HEK293 (cell line): ENCODE results near the gene PSMF1.

Experiments
- CTCF ChIA-PET: fragments of 350-600 bp; formaldehyde crosslinking; extraction: SDS; loops from one replicate; lab custom pipeline; 2021; ENCODE audit warnings: antibody characterized with exemption; lab: Yijun Ruan, JAX
- POLR2A ChIA-PET: fragments of 300-600 bp; formaldehyde crosslinking; extraction: SDS; loops from one replicate; lab custom pipeline; 2020; ENCODE audit warnings: antibody characterized with exemption, inconsistent platforms; lab: Yijun Ruan, JAX
- H3K27ac ChIP-seq: fragments of 200-500 bp; sonication (Bioruptor generic); 2 replicates; pipeline ENCODE4 v1.5.1; 2014; ENCODE audit warnings: low read depth, low read length, control low read depth, inconsistent platforms; ENCODE audit errors: extremely low read depth
- H3K36me3 ChIP-seq, 2 experiments: fragments of 200-500 bp in 1 of 2; sonication (Bioruptor generic) in 1 of 2; 1 replicate in 1 of 2; 2 replicates in 1 of 2; pipeline ENCODE4 v1.5.1; 2014 to 2017; ENCODE audit warnings: inconsistent platforms in 2 of 2, low read length in 2 of 2; ENCODE audit not compliant: control insufficient read depth in 2 of 2, insufficient read depth in 1 of 2
- H3K4me1 ChIP-seq: fragments of 200-500 bp; sonication (Bioruptor generic); 2 replicates; pipeline ENCODE4 v1.5.1; 2014; ENCODE audit warnings: mild to moderate bottlenecking, low read length, inconsistent platforms; ENCODE audit not compliant: control insufficient read depth, insufficient read depth
- H3K4me3 ChIP-seq: 2 replicates; pipeline ENCODE4 v1.5.1; 2011; ENCODE audit warnings: low read depth, mild to moderate bottlenecking, control low read depth, low read length, moderate library complexity
- H3K9me3 ChIP-seq: fragments of 200-500 bp; sonication (Bioruptor generic); 2 replicates; pipeline ENCODE4 v1.5.1; 2014; ENCODE audit warnings: low read depth, low read length, inconsistent platforms; ENCODE audit not compliant: control insufficient read depth, insufficient read depth
- BCL11B ChIP-seq: fragments of 450-650 bp; formaldehyde crosslinking; IDR thresholded peaks from 2 replicates; pipeline ENCODE4 v1.5.1; 2016; ENCODE audit warnings: low read depth, missing biosample characterization, missing genetic modification characterization
- HOXC10 ChIP-seq: sonication (generic); formaldehyde crosslinking; IDR thresholded peaks from 2 replicates; pipeline ENCODE4 v1.8.1; 2023; ENCODE audit warnings: mild to moderate bottlenecking, missing genetic modification reagents
- KLF8 ChIP-seq: fragments of 450-650 bp; formaldehyde crosslinking; IDR thresholded peaks from 2 replicates; pipeline ENCODE4 v1.5.1; 2016; ENCODE audit warnings: missing biosample characterization, missing genetic modification characterization
- SETDB1 ChIP-seq: IDR thresholded peaks from one replicate; pipeline ENCODE4 v1.6.1; 2017; ENCODE audit warnings: mild to moderate bottlenecking, low read length, moderate library complexity, mixed read lengths; ENCODE audit not compliant: insufficient read length
- SP3 ChIP-seq: fragments of 450-650 bp; formaldehyde crosslinking; IDR thresholded peaks from 2 replicates; pipeline ENCODE4 v1.5.1; 2016; ENCODE audit warnings: missing biosample characterization, missing genetic modification characterization
- TRIM28 ChIP-seq: IDR thresholded peaks from 2 replicates; pipeline ENCODE4 v1.6.1; 2011; ENCODE audit warnings: low read length, control low read depth, borderline replicate concordance
- ZFHX2 ChIP-seq: fragments of 450-650 bp; formaldehyde crosslinking; conservative IDR thresholded peaks from 2 replicates; pipeline ENCODE4 v1.5.1; 2016; ENCODE audit warnings: missing biosample characterization, missing genetic modification characterization
- ZIC2 ChIP-seq: fragments of 450-650 bp; formaldehyde crosslinking; IDR thresholded peaks from 2 replicates; pipeline ENCODE4 v1.5.1; 2016; ENCODE audit warnings: missing biosample characterization, missing genetic modification characterization
- ZNF202 ChIP-seq: fragments of 450-650 bp; formaldehyde crosslinking; IDR thresholded peaks from 2 replicates; pipeline ENCODE4 v1.5.1; 2016; ENCODE audit warnings: missing biosample characterization, missing genetic modification characterization, borderline replicate concordance
- ZNF37A ChIP-seq: fragments of 450-650 bp; IDR thresholded peaks from 2 replicates; pipeline ENCODE4 v1.5.1; 2018; ENCODE audit warnings: missing biosample characterization, missing genetic modification characterization
- ZNF433 ChIP-seq: fragments of 450-650 bp; formaldehyde crosslinking; IDR thresholded peaks from 2 replicates; pipeline ENCODE4 v1.5.1; 2016; ENCODE audit warnings: missing biosample characterization, missing genetic modification characterization, low read depth
- ZNF48 ChIP-seq: fragments of 450-650 bp; formaldehyde crosslinking; IDR thresholded peaks from 2 replicates; pipeline ENCODE4 v1.5.1; 2016; ENCODE audit warnings: missing biosample characterization, missing genetic modification characterization
- ZNF549 ChIP-seq: fragments of 450-650 bp; IDR thresholded peaks from 2 replicates; pipeline ENCODE4 v1.5.1; 2018; ENCODE audit warnings: missing biosample characterization, missing genetic modification characterization, mild to moderate bottlenecking, inconsistent platforms, moderate library complexity
- ZNF596 ChIP-seq: fragments of 450-650 bp; IDR thresholded peaks from 2 replicates; pipeline ENCODE4 v1.5.0; 2018; ENCODE audit warnings: missing biosample characterization, mild to moderate bottlenecking, missing genetic modification characterization, moderate library complexity
- ZNF624 ChIP-seq: fragments of 450-650 bp; formaldehyde crosslinking; IDR thresholded peaks from 2 replicates; pipeline ENCODE4 v1.5.1; 2017; ENCODE audit warnings: missing biosample characterization, missing genetic modification characterization
- TF ChIP-seq, protein P1 (sequence below): fragments of 450-650 bp; formaldehyde crosslinking; conservative IDR thresholded peaks from 2 replicates; pipeline ENCODE4 v1.5.1; 2016; ENCODE audit warnings: low read depth, missing biosample characterization, missing genetic modification characterization
- TF ChIP-seq, protein P2 (sequence below): fragments of 450-650 bp; formaldehyde crosslinking; IDR thresholded peaks from 2 replicates; pipeline ENCODE4 v1.5.1; 2016; ENCODE audit warnings: missing biosample characterization, missing genetic modification characterization, low read depth

PSMF1 gene

GRCh38 chr20:1081891-1082290, 36.5 kb upstream of the PSMF1 start:
- no peaks in the 10 kb centered on the region for H3K36me3 ChIP-seq
- TF ChIP-seq ZNF433 (tag by site-specific recombination) (no peak), HOXC10 (CRISPR knock-in tag) (no peak), ZNF48 (tag by site-specific recombination) (no peak)
- H3K4me3 ChIP-seq, result no peak overlapping the region
- POLR2A ChIA-PET, result no interaction called here
- CTCF ChIA-PET, result no interaction called here
- peaks cover 2% of the 10 kb centered on the region; the same call in 1 of the 2 replicates for H3K9me3 ChIP-seq
- H3K27ac ChIP-seq, result no peak overlapping the region
- no peaks in the 10 kb centered on the region for H3K4me1 ChIP-seq

DNA sequence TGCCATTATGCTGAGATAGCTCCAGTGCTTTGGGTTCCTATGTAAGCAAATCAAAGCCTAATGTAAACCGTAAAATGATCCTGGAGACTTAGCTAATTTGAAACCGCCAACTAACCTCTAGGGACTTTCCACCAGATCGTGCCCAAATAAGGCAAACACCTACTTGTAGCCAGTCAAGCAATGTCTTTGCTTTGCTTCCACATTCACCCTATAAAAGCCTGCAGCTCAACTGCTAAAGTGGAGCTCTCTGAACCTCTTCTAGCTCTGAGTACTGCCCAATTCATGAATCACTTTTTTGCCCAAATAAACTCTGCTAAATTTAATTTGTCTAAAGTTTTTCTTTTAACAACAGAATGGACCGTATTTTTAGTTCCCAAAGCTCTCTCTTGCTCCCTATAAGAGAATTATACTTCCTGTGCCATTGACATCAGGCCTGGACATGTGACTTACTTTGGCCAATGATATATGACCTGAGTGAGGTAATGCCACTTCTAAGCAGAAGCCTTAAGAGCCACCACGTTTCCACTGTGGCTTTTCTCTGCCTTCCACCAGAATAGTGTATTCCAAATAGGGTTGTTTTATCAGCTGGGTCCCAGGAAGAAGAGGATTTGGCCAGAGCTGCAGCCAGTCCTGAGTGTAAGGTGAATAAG, 34.8 kb upstream of the PSMF1 start:
- H3K9me3 ChIP-seq, result peaks cover 2% of the 10 kb centered on the region; the same call in 1 of the 2 replicates
- H3K27ac ChIP-seq, result no peak overlapping the region
- H3K4me3 ChIP-seq, result no peak overlapping the region
- POLR2A ChIA-PET, result no interaction called here
- TF ChIP-seq ZIC2 (no peak), TRIM28 (peak; percentile 31; the same call in 1 of the 2 replicates), ZNF549 (peak; percentile 93), ZNF624 (tag by site-specific recombination) (no peak), SP3 (tag by site-specific recombination) (no peak), ZFHX2 (tag by site-specific recombination) (no peak), ZNF37A (tag by site-specific recombination) (no peak), SETDB1 (peak; percentile 75), KLF8 (tag by site-specific recombination) (0 out of 2 replicates have a peak, but pooled peaks have one; percentile 29), ZNF596 (tag by site-specific recombination) (no peak), ZNF202 (tag by site-specific recombination) (no peak)
- TF ChIP-seq, protein P1, sequence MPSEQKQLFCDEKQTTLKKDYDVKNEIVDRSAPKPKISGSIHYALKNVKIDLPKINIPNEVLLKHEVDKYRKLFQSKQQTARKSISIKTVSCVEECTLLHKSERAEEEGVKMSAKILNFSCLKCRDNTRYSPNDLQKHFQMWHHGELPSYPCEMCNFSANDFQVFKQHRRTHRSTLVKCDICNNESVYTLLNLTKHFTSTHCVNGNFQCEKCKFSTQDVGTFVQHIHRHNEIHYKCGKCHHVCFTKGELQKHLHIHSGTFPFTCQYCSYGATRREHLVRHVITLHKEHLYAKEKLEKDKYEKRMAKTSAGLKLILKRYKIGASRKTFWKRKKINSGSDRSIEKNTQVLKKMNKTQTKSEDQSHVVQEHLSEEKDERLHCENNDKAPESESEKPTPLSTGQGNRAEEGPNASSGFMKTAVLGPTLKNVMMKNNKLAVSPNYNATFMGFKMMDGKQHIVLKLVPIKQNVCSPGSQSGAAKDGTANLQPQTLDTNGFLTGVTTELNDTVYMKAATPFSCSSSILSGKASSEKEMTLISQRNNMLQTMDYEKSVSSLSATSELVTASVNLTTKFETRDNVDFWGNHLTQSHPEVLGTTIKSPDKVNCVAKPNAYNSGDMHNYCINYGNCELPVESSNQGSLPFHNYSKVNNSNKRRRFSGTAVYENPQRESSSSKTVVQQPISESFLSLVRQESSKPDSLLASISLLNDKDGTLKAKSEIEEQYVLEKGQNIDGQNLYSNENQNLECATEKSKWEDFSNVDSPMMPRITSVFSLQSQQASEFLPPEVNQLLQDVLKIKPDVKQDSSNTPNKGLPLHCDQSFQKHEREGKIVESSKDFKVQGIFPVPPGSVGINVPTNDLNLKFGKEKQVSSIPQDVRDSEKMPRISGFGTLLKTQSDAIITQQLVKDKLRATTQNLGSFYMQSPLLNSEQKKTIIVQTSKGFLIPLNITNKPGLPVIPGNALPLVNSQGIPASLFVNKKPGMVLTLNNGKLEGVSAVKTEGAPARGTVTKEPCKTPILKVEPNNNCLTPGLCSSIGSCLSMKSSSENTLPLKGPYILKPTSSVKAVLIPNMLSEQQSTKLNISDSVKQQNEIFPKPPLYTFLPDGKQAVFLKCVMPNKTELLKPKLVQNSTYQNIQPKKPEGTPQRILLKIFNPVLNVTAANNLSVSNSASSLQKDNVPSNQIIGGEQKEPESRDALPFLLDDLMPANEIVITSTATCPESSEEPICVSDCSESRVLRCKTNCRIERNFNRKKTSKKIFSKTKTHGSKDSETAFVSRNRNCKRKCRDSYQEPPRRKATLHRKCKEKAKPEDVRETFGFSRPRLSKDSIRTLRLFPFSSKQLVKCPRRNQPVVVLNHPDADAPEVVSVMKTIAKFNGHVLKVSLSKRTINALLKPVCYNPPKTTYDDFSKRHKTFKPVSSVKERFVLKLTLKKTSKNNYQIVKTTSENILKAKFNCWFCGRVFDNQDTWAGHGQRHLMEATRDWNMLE (tag by site-specific recombination), result no peak
- H3K4me1 ChIP-seq, result no peaks in the 10 kb centered on the region
- H3K36me3 ChIP-seq, result no peaks in the 10 kb centered on the region
- CTCF ChIA-PET, result interaction anchor here (0.5 to 0.6 kb wide), 2 partner anchors 113 to 420 kb away, joined by 3 read pairs; no protein-coding TSS in a partner anchor

DNA sequence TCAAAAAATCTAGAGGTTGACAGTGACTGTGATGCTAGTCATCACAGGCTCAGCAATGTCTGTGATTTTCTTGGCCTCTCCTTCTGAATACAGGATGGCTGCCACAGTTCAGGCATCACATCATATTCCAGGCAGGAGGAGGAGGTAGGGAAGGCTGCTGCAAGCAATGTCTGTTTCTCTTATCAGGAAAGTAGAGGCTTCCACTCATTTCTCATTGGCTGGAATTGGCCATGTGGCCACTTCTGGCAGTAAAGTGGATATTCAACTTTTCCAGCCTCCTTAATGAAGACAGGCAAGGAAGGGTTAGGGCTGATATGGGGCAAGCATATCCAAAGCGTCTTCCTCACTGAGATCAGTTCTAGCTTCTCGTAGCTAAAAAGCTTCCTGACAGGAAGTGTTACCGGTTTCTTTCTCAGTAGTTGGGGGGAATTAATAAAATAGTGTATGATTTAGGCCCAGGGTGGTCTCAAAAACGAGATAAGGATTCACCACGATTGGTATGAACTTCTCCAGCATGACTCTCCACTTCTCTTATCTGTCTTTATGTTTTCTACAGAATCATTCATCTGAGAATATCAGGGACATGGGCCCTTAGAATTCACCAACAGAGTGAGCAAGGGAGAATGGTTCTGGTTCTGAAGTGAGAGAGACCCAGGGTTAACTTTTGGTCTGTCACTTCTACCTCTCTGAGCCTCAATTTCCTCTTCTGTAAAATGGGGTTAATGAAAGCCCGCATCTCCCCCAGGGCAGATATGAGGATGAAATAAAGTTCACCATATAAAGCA, 32.7 kb upstream of the PSMF1 start:
- TF ChIP-seq, protein P2, sequence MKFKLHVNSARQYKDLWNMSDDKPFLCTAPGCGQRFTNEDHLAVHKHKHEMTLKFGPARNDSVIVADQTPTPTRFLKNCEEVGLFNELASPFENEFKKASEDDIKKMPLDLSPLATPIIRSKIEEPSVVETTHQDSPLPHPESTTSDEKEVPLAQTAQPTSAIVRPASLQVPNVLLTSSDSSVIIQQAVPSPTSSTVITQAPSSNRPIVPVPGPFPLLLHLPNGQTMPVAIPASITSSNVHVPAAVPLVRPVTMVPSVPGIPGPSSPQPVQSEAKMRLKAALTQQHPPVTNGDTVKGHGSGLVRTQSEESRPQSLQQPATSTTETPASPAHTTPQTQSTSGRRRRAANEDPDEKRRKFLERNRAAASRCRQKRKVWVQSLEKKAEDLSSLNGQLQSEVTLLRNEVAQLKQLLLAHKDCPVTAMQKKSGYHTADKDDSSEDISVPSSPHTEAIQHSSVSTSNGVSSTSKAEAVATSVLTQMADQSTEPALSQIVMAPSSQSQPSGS (tag by site-specific recombination), result no peak
- no peak for TF ChIP-seq BCL11B (tag by site-specific recombination)
- TF ChIP-seq, all 188 proteins: peak for 0
- H3K4me3 ChIP-seq, result no peak overlapping the region
- POLR2A ChIA-PET, result no interaction called here
- no peaks in the 10 kb centered on the region for H3K36me3 ChIP-seq
- H3K27ac ChIP-seq, result no peak overlapping the region
- CTCF ChIA-PET, result interaction anchor here (0.6 to 1.0 kb wide), 4 partner anchors 9 to 525 kb away, joined by 3 to 6 read pairs (median 4); no protein-coding TSS in a partner anchor
- H3K9me3 ChIP-seq, result peaks cover 2% of the 10 kb centered on the region; the same call in 1 of the 2 replicates
- no peaks in the 10 kb centered on the region for H3K4me1 ChIP-seq
